ENCODE measurements around the gene RNF151. TPM values are rescaled to one million over a fixed set of nuclear protein-coding genes. Genes with fewer than 3 reads are reported as not detected.
A peak's percentile ranks its signal among the peaks of the same experiment; 100 is the strongest.

The RNF151 gene
- total and polyA plus RNA-seq, 2 of the 13 experiments (the other 11 are each of a cell fraction or from before 2014, with no cell fraction given) = not detected

DNA sequence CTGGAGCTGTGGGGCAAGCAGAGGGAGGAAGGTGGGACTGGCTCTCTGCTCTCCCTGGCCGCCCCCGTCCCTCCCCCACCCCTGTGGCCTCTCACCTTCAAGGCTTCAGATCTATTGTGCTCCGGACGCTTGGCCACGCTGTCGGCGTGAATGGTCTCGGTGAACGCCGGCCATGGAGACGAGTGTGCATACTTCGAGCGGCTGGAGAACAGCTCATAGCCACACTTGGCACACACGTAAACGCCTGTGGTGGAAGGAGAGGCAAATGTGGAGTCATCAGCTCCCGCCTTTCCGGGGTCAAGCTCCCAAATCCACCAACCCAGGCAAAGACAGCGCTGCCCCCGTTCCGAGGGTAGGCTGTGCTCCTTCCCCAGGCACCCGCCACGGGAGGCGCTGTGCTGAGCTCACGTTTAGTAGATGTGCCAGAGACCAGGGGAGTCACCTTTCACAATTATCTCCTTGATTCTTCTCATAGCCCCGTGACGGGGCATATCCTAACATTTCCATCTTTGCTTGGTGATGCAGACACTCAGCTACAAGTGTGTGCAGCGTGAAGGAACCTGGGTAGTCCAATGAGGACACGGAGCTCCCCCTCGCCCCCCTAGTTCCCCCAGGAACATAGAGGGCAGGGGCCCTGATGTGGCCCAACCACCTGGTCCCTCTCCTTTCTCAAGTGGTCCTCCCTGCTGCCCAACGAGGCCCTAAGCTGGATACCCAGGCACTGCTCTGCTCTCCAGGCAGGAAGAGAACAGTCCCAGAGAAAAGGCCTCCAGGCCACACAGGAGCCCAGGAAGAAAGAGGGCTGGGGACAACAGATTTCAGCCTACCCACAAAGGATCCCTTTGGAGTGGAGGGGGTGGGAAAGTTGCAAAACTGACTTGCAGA, 25.3 kb upstream of the RNF151 start (continued):
- TF ChIP-seq, protein P1, sequence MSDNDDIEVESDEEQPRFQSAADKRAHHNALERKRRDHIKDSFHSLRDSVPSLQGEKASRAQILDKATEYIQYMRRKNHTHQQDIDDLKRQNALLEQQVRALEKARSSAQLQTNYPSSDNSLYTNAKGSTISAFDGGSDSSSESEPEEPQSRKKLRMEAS (IDR thresholded peaks at IDR 0.05) = peak; percentile 59; the same call in 1 of the 2 replicates
- TF ChIP-seq CREB1 (IDR thresholded peaks at IDR 0.05) = 0 out of 2 replicates have a peak, but pooled peaks have one; percentile 19
- TF ChIP-seq CREB1 (CRISPR knock-in tag; IDR thresholded peaks at IDR 0.05) = no peak
- peak; percentile 27; the same call in 1 of the 2 replicates for TF ChIP-seq SP2 (CRISPR knock-in tag; IDR thresholded peaks at IDR 0.05)
- no peak for TF ChIP-seq ZKSCAN1 (IDR thresholded peaks at IDR 0.05; ENCODE audit: low read length)
- TF ChIP-seq SP5 (CRISPR knock-in tag; IDR thresholded peaks at IDR 0.05; ENCODE audit: borderline replicate concordance, low read depth) = no peak
- TF ChIP-seq ZSCAN30 (CRISPR knock-in tag; IDR thresholded peaks at IDR 0.05) = no peak
- 0 out of 2 replicates have a peak, but pooled peaks have one; percentile 63 for TF ChIP-seq ZNF749 (CRISPR knock-in tag; IDR thresholded peaks at IDR 0.05; ENCODE audit: borderline replicate concordance)
- 0 out of 2 replicates have a peak, but pooled peaks have one; percentile 3 for TF ChIP-seq ETV5 (CRISPR knock-in tag; IDR thresholded peaks at IDR 0.05; ENCODE audit: borderline replicate concordance)
- TF ChIP-seq AGO2 (optimal IDR thresholded peaks at IDR 0.05; ENCODE audit: low read depth, low read length) = peak; percentile 71
- no peak for TF ChIP-seq SRF (IDR thresholded peaks at IDR 0.05; ENCODE audit: low read depth, low read length)
- TF ChIP-seq FOXA3 (CRISPR knock-in tag; IDR thresholded peaks at IDR 0.05) = no peak
- TF ChIP-seq DMAP1 (CRISPR knock-in tag; IDR thresholded peaks at IDR 0.05) = peak; percentile 54; the same call in 1 of the 2 replicates
- TF ChIP-seq, protein P2, sequence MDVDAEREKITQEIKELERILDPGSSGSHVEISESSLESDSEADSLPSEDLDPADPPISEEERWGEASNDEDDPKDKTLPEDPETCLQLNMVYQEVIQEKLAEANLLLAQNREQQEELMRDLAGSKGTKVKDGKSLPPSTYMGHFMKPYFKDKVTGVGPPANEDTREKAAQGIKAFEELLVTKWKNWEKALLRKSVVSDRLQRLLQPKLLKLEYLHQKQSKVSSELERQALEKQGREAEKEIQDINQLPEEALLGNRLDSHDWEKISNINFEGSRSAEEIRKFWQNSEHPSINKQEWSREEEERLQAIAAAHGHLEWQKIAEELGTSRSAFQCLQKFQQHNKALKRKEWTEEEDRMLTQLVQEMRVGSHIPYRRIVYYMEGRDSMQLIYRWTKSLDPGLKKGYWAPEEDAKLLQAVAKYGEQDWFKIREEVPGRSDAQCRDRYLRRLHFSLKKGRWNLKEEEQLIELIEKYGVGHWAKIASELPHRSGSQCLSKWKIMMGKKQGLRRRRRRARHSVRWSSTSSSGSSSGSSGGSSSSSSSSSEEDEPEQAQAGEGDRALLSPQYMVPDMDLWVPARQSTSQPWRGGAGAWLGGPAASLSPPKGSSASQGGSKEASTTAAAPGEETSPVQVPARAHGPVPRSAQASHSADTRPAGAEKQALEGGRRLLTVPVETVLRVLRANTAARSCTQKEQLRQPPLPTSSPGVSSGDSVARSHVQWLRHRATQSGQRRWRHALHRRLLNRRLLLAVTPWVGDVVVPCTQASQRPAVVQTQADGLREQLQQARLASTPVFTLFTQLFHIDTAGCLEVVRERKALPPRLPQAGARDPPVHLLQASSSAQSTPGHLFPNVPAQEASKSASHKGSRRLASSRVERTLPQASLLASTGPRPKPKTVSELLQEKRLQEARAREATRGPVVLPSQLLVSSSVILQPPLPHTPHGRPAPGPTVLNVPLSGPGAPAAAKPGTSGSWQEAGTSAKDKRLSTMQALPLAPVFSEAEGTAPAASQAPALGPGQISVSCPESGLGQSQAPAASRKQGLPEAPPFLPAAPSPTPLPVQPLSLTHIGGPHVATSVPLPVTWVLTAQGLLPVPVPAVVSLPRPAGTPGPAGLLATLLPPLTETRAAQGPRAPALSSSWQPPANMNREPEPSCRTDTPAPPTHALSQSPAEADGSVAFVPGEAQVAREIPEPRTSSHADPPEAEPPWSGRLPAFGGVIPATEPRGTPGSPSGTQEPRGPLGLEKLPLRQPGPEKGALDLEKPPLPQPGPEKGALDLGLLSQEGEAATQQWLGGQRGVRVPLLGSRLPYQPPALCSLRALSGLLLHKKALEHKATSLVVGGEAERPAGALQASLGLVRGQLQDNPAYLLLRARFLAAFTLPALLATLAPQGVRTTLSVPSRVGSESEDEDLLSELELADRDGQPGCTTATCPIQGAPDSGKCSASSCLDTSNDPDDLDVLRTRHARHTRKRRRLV (CRISPR knock-in tag; IDR thresholded peaks at IDR 0.05) = peak; percentile 13; the same call in 1 of the 2 replicates
- no peak for TF ChIP-seq ARNTL (CRISPR knock-in tag; IDR thresholded peaks at IDR 0.05)
- peak; percentile 23; the same call in 1 of the 2 replicates for TF ChIP-seq KLF6 (CRISPR knock-in tag; IDR thresholded peaks at IDR 0.05)
- TF ChIP-seq, protein P3, sequence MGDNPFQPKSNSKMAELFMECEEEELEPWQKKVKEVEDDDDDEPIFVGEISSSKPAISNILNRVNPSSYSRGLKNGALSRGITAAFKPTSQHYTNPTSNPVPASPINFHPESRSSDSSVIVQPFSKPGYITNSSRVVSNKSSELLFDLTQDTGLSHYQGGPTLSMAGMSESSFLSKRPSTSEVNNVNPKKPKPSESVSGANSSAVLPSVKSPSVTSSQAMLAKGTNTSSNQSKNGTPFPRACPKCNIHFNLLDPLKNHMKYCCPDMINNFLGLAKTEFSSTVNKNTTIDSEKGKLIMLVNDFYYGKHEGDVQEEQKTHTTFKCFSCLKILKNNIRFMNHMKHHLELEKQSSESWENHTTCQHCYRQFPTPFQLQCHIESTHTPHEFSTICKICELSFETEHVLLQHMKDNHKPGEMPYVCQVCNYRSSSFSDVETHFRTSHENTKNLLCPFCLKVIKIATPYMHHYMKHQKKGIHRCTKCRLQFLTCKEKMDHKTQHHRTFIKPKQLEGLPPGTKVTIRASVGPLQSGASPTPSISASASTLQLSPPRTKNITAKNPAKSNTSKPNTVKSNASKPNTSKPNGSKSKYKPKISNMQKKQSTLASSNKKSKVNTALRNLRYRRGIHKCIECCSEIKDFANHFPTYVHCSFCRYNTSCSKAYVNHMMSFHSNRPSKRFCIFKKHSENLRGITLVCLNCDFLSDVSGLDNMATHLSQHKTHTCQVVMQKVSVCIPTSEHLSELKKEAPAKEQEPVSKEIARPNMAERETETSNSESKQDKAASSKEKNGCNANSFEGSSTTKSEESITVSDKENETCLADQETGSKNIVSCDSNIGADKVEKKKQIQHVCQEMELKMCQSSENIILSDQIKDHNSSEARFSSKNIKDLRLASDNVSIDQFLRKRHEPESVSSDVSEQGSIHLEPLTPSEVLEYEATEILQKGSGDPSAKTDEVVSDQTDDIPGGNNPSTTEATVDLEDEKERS (CRISPR knock-in tag; IDR thresholded peaks at IDR 0.05) = no peak

Data from HepG2 (cell line).